Colonic mucosa (tissue), 4 donors: ENCODE data around the gene GRM3. TPM values are rescaled to one million over a fixed set of nuclear protein-coding genes. Genes with fewer than 3 reads are reported as not detected.

Experiments used
- DNase-seq: peaks from one replicate; pipeline ENCODE4 v3.0.0-alpha.2; 2020
- H3K27ac ChIP-seq: fragments of 200-600 bp; one replicate; pipeline ENCODE4 v1.8.0; 2021
- H3K27me3 ChIP-seq: fragments of 200-600 bp; one replicate; pipeline ENCODE4 v1.8.0; 2021
- H3K36me3 ChIP-seq: fragments of 200-600 bp; one replicate; pipeline ENCODE4 v1.8.0; 2021
- H3K4me1 ChIP-seq: fragments of 200-600 bp; one replicate; pipeline ENCODE4 v1.8.0; 2021; ENCODE audit warnings: mild to moderate bottlenecking
- H3K4me3 ChIP-seq: fragments of 200-600 bp; one replicate; pipeline ENCODE4 v1.8.0; 2021
- H3K9ac ChIP-seq, 2 donors: one replicate each; pipeline ENCODE4 v1.7.0; 2013; ENCODE audit warnings: control low read depth in 2 of 2, low read depth in 2 of 2, low read length in 2 of 2
- H3K9me3 ChIP-seq: fragments of 200-600 bp; one replicate; pipeline ENCODE4 v1.8.0; 2021
- intact Hi-C: fragments of 100-400 bp; cut with DNase I; formaldehyde crosslinking; loops from one replicate; pipeline ENCODE4 v1.14.1; 2022
- total RNA-seq, 2 donors: library from RNA; stranded (reverse); fragmentation: NEBNext Ultra II Directional in 1 of 2; extraction: Animal tissue kit (Norgen Biotek cat#: 25700) in 1 of 2; gene quantifications; one replicate each; pipeline ENCODE4 v1.2.1, GENCODE V29; 2021
- TF ChIP-seq, protein P1 (sequence below): fragments of 200-600 bp; IDR thresholded peaks from one replicate; pipeline ENCODE4 v1.8.0; 2022; ENCODE audit warnings: antibody characterized with exemption, mild to moderate bottlenecking
- donor health status: healthy.
- donor health status: DM: no; HTN: no; CAD: no.
- donor health status: DM: no; HTN: no; CAD: no.

GRM3 gene
- total RNA-seq, 2 donors from 2014 or later: not detected

DNA sequence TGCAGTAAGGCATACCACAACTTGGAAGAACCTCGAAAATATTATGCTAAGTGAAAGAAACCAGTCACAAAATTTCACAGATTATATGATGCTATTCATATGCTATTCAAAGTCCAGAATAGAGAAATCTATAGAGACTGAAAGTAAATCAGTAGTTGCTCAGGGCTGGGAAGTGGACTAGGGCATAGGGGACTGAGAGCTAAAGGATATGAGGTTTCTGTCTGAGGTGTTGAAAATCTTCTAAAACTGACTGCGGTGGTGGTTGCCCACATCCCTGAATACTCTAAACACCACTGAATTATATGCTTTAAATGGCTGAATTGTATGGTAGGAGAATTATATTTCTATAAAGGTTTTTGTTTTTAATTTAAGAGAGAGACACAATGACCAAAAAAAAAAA lies 254.5 kb downstream of the GRM3 start:
- DNase-seq: no peak
- TF ChIP-seq, protein P1, sequence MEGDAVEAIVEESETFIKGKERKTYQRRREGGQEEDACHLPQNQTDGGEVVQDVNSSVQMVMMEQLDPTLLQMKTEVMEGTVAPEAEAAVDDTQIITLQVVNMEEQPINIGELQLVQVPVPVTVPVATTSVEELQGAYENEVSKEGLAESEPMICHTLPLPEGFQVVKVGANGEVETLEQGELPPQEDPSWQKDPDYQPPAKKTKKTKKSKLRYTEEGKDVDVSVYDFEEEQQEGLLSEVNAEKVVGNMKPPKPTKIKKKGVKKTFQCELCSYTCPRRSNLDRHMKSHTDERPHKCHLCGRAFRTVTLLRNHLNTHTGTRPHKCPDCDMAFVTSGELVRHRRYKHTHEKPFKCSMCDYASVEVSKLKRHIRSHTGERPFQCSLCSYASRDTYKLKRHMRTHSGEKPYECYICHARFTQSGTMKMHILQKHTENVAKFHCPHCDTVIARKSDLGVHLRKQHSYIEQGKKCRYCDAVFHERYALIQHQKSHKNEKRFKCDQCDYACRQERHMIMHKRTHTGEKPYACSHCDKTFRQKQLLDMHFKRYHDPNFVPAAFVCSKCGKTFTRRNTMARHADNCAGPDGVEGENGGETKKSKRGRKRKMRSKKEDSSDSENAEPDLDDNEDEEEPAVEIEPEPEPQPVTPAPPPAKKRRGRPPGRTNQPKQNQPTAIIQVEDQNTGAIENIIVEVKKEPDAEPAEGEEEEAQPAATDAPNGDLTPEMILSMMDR: no peak
- intact Hi-C loops: no loop called here

DNA sequence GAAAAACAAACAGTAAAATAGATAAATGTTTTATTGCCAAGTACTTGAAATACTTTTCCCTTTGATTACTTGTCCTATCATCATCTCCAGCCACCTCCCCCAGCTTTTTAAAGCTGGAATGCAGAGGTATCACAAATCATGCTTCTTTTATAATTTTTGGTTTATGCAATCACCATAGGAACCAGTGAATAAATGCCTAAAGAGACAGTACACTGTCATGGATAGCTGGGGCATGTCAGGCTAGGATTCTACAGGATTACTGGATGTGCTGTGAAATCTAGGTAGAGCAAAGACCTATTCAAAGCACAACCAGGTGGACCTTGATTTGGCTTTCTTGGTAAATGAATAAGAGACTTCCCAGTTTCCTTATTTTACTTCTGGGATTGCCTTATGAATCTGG lies 257.2 kb downstream of the GRM3 start:
- TF ChIP-seq, protein P1: no peak
- H3K4me3 ChIP-seq: no peak overlapping the region
- no peaks in the 10 kb centered on the region for H3K9me3 ChIP-seq
- H3K36me3 ChIP-seq: no peaks in the 10 kb centered on the region
- no peaks in the 10 kb centered on the region for H3K4me1 ChIP-seq
- no peak overlapping the region for H3K9ac ChIP-seq
- intact Hi-C loops: no loop called here
- H3K27ac ChIP-seq: no peak overlapping the region
- DNase-seq: no peak
- no peaks in the 10 kb centered on the region for H3K27me3 ChIP-seq

More for the DNA sequence above, 254.5 kb downstream of the GRM3 start:
- H3K9me3 ChIP-seq: no peaks in the 10 kb centered on the region
- H3K4me3 ChIP-seq: no peak overlapping the region
- no peaks in the 10 kb centered on the region for H3K36me3 ChIP-seq
- no peak overlapping the region for H3K9ac ChIP-seq
- no peaks in the 10 kb centered on the region for H3K27me3 ChIP-seq
- H3K4me1 ChIP-seq: no peaks in the 10 kb centered on the region
- H3K27ac ChIP-seq: no peak overlapping the region

DNA sequence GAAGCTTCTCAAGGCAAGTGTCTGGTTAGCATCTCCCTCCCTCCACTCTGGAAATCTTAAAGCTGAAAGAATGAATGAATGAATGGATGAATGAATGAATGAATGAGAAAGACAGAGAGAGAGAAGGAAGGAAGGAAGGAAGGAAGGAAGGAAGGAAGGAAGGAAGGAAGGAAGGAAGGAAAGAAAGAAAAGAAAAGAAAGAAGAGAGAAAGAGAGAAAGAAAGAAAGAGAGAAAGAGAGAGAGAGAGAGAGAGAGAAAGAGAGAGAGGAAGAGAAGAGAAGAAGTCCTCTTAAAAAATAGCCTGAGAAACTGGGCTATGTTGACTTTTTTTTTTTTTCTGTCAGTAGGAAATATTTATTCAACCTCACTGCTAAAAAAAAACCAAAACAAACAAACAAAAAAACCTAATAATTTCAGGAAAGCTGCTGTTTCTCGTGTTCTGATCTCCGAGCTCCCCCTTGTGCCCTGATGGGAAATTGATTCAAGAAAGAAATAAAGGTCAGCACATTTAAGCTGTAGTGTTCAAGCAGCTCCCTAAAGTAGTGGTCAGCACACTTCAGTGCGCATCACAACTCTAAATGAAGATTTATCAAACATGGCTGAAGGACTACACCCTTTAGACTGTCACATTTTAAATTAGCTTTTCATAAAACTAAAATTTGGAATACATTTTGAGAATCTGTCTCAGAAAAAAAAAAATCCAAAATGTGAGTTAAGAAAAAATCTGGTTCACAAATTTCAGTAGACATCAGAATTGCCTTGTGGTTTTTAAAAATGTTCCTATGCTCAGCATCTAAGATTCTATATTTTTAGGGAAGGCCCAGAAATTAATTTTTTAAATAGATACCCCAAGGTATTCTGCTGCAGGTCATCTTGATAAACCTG lies 261.5 kb downstream of the GRM3 start:
- intact Hi-C loops: loop anchor here (5.0 kb wide), 1 partner anchor 1018 kb away; no protein-coding TSS in a partner anchor
- Histone ChIP-seq H3K9me3 (no peaks in the 10 kb centered on the region), H3K9ac (no peak overlapping the region), H3K27me3 (no peaks in the 10 kb centered on the region), H3K27ac (no peak overlapping the region), H3K4me1 (no peaks in the 10 kb centered on the region), H3K4me3 (no peak overlapping the region), H3K36me3 (no peaks in the 10 kb centered on the region)
- TF ChIP-seq, protein P1: peak; percentile 59
- peak; percentile 22 for DNase-seq

DNA sequence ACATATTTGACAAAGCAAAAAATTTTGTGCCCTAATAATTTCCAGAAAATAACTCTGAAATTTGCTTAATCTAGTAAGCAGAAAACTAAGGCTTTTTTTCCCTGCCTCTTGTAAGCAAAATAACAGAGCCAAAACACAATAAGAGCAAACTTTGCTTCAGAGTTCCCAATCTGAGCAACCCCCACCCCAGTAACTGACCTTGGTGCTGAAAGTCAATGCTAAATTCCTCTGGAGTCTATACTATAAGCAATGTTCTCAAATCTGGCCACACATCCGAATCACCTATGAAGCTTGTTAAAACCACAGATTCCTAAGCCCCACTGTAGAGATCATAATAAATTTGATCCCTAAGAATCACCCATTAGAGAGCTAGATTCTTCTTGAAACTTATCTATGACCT lies 265.2 kb downstream of the GRM3 start:
- DNase-seq: no peak
- no peak overlapping the region for H3K9ac ChIP-seq

GRCh38 chr7:86911659-86912058 lies 267.9 kb downstream of the GRM3 start:
- intact Hi-C loops: no loop called here
- Histone ChIP-seq H3K9me3 (no peaks in the 10 kb centered on the region), H3K27me3 (no peaks in the 10 kb centered on the region), H3K27ac (no peak overlapping the region), H3K9ac (no peak overlapping the region), H3K4me3 (no peak overlapping the region), H3K4me1 (no peaks in the 10 kb centered on the region), H3K36me3 (no peaks in the 10 kb centered on the region)
- TF ChIP-seq, protein P1: no peak
- DNase-seq: no peak

More for the DNA sequence above, 265.2 kb downstream of the GRM3 start:
- TF ChIP-seq, protein P1: no peak
- no peaks in the 10 kb centered on the region for H3K27me3 ChIP-seq
- H3K27ac ChIP-seq: no peak overlapping the region
- H3K4me1 ChIP-seq: no peaks in the 10 kb centered on the region
- H3K4me3 ChIP-seq: no peak overlapping the region
- H3K36me3 ChIP-seq: no peaks in the 10 kb centered on the region
- intact Hi-C loops: loop anchor here (5.0 kb wide), 1 partner anchor 1022 kb away; no protein-coding TSS in a partner anchor
- H3K9me3 ChIP-seq: no peaks in the 10 kb centered on the region
